K562 (cell line): Measurements from ENCODE around the gene SLC34A2. TPM values are rescaled to one million over a fixed set of nuclear protein-coding genes. Genes with fewer than 3 reads are reported as not detected.

ENCODE experiments used
- ATAC-seq: fragments of 200-7000 bp; cut with Tn5 transposase; 3 replicates; pipeline ENCODE4 v1.9.1; 2020; ENCODE audit warnings: moderate library complexity
- BruUV-seq: library from RNA; stranded (reverse); fragments of 400-500 nt; replicated peaks from 2 replicates; lab custom pipeline; 2021; lab: Mats Ljungman, UMichigan
- CTCF ChIA-PET: fragments of 300-600 bp; formaldehyde crosslinking; extraction: SDS; loops from one replicate; lab custom pipeline; 2021; ENCODE audit warnings: low intra/inter-chr PET ratio; lab: Yijun Ruan, JAX
- POLR2A ChIA-PET: fragments of 300-600, 350-650 bp; sonication (Branson Sonifier 250); formaldehyde crosslinking; extraction: SDS; loops from one replicate; lab custom pipeline; 2021; ENCODE audit warnings: antibody characterized with exemption, inconsistent platforms; lab: Yijun Ruan, JAX
- DNase-seq, 4 experiments: peaks; one replicate each; pipeline versions ENCODE4 v3.0.0 to v3.0.0-alpha.2; 2011 to 2018; ENCODE audit warnings: low spot score in 3 of 4, mixed read lengths in 3 of 4; ENCODE audit errors: extremely low read depth in 1 of 4
- FAIRE-seq: peaks from 2 replicates; lab custom pipeline; 2011; peaks lifted over from hg19 to GRCh38; lab: Jason Lieb, UNC
- H2AFZ ChIP-seq: 2 replicates; pipeline ENCODE4 v1.6.0; 2011; ENCODE audit warnings: low read depth, low read length, control low read depth, inconsistent platforms
- H3K27ac ChIP-seq: fragments of 200-600 bp; 3 replicates; pipeline ENCODE4 v1.8.0; 2011; ENCODE audit warnings: low read depth, mild to moderate bottlenecking, control low read depth, inconsistent platforms, low read length, moderate library complexity, mixed read lengths; ENCODE audit errors: extremely low read depth
- H3K27me3 ChIP-seq, 2 experiments: fragments of 300-600 bp in 1 of 2; 2 replicates in 1 of 2; 3 replicates in 1 of 2; pipeline versions ENCODE4 v1.6.0 to v1.8.0; 2011; ENCODE audit warnings: inconsistent platforms in 2 of 2, low read length in 2 of 2, mild to moderate bottlenecking in 1 of 2, mixed read lengths in 1 of 2, moderate library complexity in 1 of 2; ENCODE audit not compliant: control insufficient read depth in 2 of 2, insufficient read depth in 2 of 2
- H3K36me3 ChIP-seq: fragments of 300-600 bp; 3 replicates; pipeline ENCODE4 v1.8.0; 2011; ENCODE audit warnings: mild to moderate bottlenecking, low read length, inconsistent platforms; ENCODE audit not compliant: control insufficient read depth, insufficient read depth
- H3K4me1 ChIP-seq, 2 experiments: fragments of 200-600 bp in 1 of 2; replicated peaks in 1 of 2; 2 replicates in 1 of 2; 3 replicates in 1 of 2; pipeline versions ENCODE4 v1.5.1 to v1.8.0; 2011; ENCODE audit warnings: inconsistent platforms in 2 of 2, low read length in 2 of 2, mild to moderate bottlenecking in 1 of 2, mixed read lengths in 1 of 2, moderate library complexity in 1 of 2; ENCODE audit not compliant: control insufficient read depth in 2 of 2, insufficient read depth in 2 of 2
- H3K4me2 ChIP-seq: 2 replicates; pipeline ENCODE4 v1.6.1; 2011; ENCODE audit warnings: low read length, control low read depth, inconsistent platforms, mixed read lengths; ENCODE audit not compliant: insufficient read depth
- H3K4me3 ChIP-seq: fragments of 200-600 bp; sonication (generic), shearing (Covaris generic); 2 replicates; pipeline ENCODE4 v1.5.1; 2016; ENCODE audit warnings: control low read depth, inconsistent platforms
- H3K79me2 ChIP-seq: fragments of 200-600 bp; 3 replicates; pipeline ENCODE4 v1.8.0; 2011; ENCODE audit warnings: low read length, inconsistent platforms; ENCODE audit not compliant: control insufficient read depth, insufficient read depth
- H3K9ac ChIP-seq, 2 experiments: 2 replicates each; pipeline versions ENCODE4 v1.6.0 to v1.6.1; 2011; ENCODE audit warnings: low read depth in 2 of 2, low read length in 2 of 2, control low read depth in 1 of 2, inconsistent platforms in 1 of 2, mild to moderate bottlenecking in 1 of 2, mixed read lengths in 1 of 2; ENCODE audit not compliant: insufficient read depth in 1 of 2
- H3K9me1 ChIP-seq: one replicate; pipeline ENCODE4 v1.6.0; 2011; ENCODE audit warnings: inconsistent platforms, mild to moderate bottlenecking, low read length, moderate library complexity; ENCODE audit not compliant: control insufficient read depth, insufficient read depth
- H3K9me3 ChIP-seq: replicated peaks from 2 replicates; pipeline ENCODE4 v1.5.1; 2011; ENCODE audit warnings: low read depth, low read length, inconsistent platforms; ENCODE audit not compliant: control insufficient read depth, insufficient read depth
- H4K20me1 ChIP-seq: replicated peaks from 2 replicates; pipeline ENCODE4 v1.6.1; 2011; ENCODE audit warnings: low read length, inconsistent platforms, mixed read lengths; ENCODE audit not compliant: control insufficient read depth, insufficient read depth
- BHLHE40 ChIP-seq: IDR thresholded peaks from 2 replicates; pipeline ENCODE4 v1.6.1; 2011; ENCODE audit warnings: low read length, improper control_type of control experiment
- BRCA1 ChIP-seq, 2 experiments: fragments of 450-650 bp in 1 of 2; sonication (generic) in 1 of 2; formaldehyde crosslinking in 1 of 2; IDR thresholded peaks; 2 replicates each; pipeline versions ENCODE4 v1.5.0 to v1.6.1; 2017 to 2020; ENCODE audit warnings: mild to moderate bottlenecking in 1 of 2, missing genetic modification reagents in 1 of 2
- CBX3 ChIP-seq, 2 experiments: IDR thresholded peaks; 1 replicate in 1 of 2; 2 replicates in 1 of 2; pipeline ENCODE4 v1.6.1; 2012; ENCODE audit warnings: inconsistent platforms in 2 of 2, low read length in 2 of 2, borderline replicate concordance in 1 of 2, control low read depth in 1 of 2
- E2F1 ChIP-seq: sonication (generic); formaldehyde crosslinking; IDR thresholded peaks from 2 replicates; pipeline ENCODE4 v1.8.1; 2023; ENCODE audit warnings: mild to moderate bottlenecking, missing genetic modification reagents, moderate library complexity
- KLF6 ChIP-seq: fragments of 250-450 bp; sonication (Bioruptor Pico); IDR thresholded peaks from 2 replicates; pipeline ENCODE4 v1.4.0; 2020; ENCODE audit warnings: mild to moderate bottlenecking, moderate library complexity, borderline replicate concordance
- MLLT1 ChIP-seq, 2 experiments: fragments of 450-650 bp; IDR thresholded peaks; 2 replicates each; pipeline ENCODE4 v1.6.1; 2016
- NELFE ChIP-seq: IDR thresholded peaks from 2 replicates; pipeline ENCODE4 v1.6.1; 2011; ENCODE audit warnings: mild to moderate bottlenecking; ENCODE audit not compliant: insufficient read depth, insufficient read length
- PYGO2 ChIP-seq: fragments of 450-650 bp; IDR thresholded peaks from 2 replicates; pipeline ENCODE4 v1.6.1; 2016; ENCODE audit warnings: mild to moderate bottlenecking, missing genetic modification characterization, moderate library complexity, missing compliant biosample characterization
- RBM25 ChIP-seq: fragments of 200-400 bp; formaldehyde crosslinking; IDR thresholded peaks from 2 replicates; pipeline ENCODE4 v1.6.1; 2018; ENCODE audit warnings: low read length, low read depth, moderate library complexity; ENCODE audit not compliant: severe bottlenecking
- RFX5 ChIP-seq: IDR thresholded peaks from 2 replicates; pipeline ENCODE4 v1.6.1; 2011; ENCODE audit warnings: low read depth, mild to moderate bottlenecking, improper control_type of control experiment, low read length
- SAFB ChIP-seq: fragments of 200-400 bp; formaldehyde crosslinking; IDR thresholded peaks from 2 replicates; pipeline ENCODE4 v1.6.1; 2017; ENCODE audit warnings: low read depth, low read length, borderline replicate concordance
- TBL1XR1 ChIP-seq, 2 experiments: IDR thresholded peaks; 2 replicates each; pipeline ENCODE4 v1.6.1; 2012; ENCODE audit warnings: improper control_type of control experiment in 2 of 2, low read length in 2 of 2, mild to moderate bottlenecking in 1 of 2
- ZNF561 ChIP-seq: fragments of 450-650 bp; formaldehyde crosslinking; conservative IDR thresholded peaks from 2 replicates; pipeline ENCODE4 v1.4.0; 2020; ENCODE audit warnings: mild to moderate bottlenecking, moderate library complexity
- WGBS: fragments of 100-300 bp; shearing (Covaris generic); methylation state at CpG from one replicate; pipeline ENCODE4 v1.1.6; 2016; ENCODE audit warnings: low coverage, mixed read lengths; ENCODE audit not compliant: insufficient coverage; ENCODE audit errors: missing lambda C conversion rate; 5-methylcytosine and 5-hydroxymethylcytosine counted together
- in situ Hi-C: fragments of 300-500 bp; cut with MboI; formaldehyde crosslinking; loops from 4 replicates; pipeline ENCODE4 v1.15.0; 2018; ENCODE audit warnings: inconsistent platforms, mixed read lengths
- intact Hi-C: fragments of 100-400 bp; cut with micrococcal nuclease; formaldehyde crosslinking; loops from 2 replicates; pipeline ENCODE4 v1.14.2; 2022
- polyA plus RNA-seq, 8 experiments: library from polyadenylated mRNA; depleted of rRNA in 4 of 8; stranded (reverse) in 5 of 8; unstranded in 3 of 8; fragments of >200 nt; fragmentation: Nextera tagmentation in 2 of 8; fragmentation: Illumina TruSeq in 1 of 8; extraction: Ambion mirVana in 2 of 8; extraction: Trizol in 1 of 8; gene quantifications; 2 replicates each; pipeline versions ENCODE4 v1.2.1 to v1.2.3, GENCODE V29; 2011 to 2014; ENCODE audit warnings: inconsistent platforms in 1 of 8, missing spikeins in 1 of 8
- total RNA-seq, 7 experiments: library from RNA; depleted of rRNA in 6 of 7; stranded (reverse); fragments of >200 nt in 6 of 7; fragmentation: Illumina TruSeq in 2 of 7; extraction: Trizol in 2 of 7; gene quantifications; 2 replicates each; pipeline versions ENCODE4 v1.2.1 to v1.2.3, GENCODE V29; 2011 to 2021; ENCODE audit warnings: low replicate concordance in 1 of 7
- TF ChIP-seq, protein P1 (sequence below): fragments of 200-400 bp; formaldehyde crosslinking; IDR thresholded peaks from 2 replicates; pipeline ENCODE4 v1.6.1; 2017; ENCODE audit warnings: mild to moderate bottlenecking, low read depth, low read length, moderate library complexity
- TF ChIP-seq, protein P2 (sequence below): fragments of 250-450 bp; sonication (Bioruptor Pico); IDR thresholded peaks from 2 replicates; pipeline ENCODE4 v1.9.0; 2021; ENCODE audit warnings: mild to moderate bottlenecking, inconsistent platforms

SLC34A2 gene
- total and polyA plus RNA-seq, 9 of the 15 experiments (the other 6 are each of a cell fraction or from before 2014, with no cell fraction given) = 1.5 TPM; not detected in 8

GRCh38 chr4:25725870-25726269 lies 70.2 kb downstream of the SLC34A2 start:
- Histone ChIP-seq H4K20me1 (no peaks in the 10 kb centered on the region), H3K27me3 (peaks cover 16 to 22% of the 10 kb centered on the region in 2 experiments; a peak in 4 of 5 replicates), H3K4me1 (no peaks in the 10 kb centered on the region), H3K27ac (no peak overlapping the region), H3K4me2 (no peak overlapping the region), H3K9me1 (no peaks in the 10 kb centered on the region), H3K79me2 (no peaks in the 10 kb centered on the region), H3K36me3 (no peaks in the 10 kb centered on the region), H3K4me3 (no peak overlapping the region), H2AFZ (no peak overlapping the region), H3K9me3 (no peaks in the 10 kb centered on the region), H3K9ac (no peak overlapping the region)
- no TSS peak for BruUV-seq
- FAIRE-seq (no peak), DNase-seq (no peak), ATAC-seq (no peak)
- intact Hi-C loops = no loop called here
- ChIA-PET CTCF (no interaction called here), POLR2A (no interaction called here)
- in situ Hi-C loops = no loop called here
- WGBS = 3% methylated on average over 6 of the region's 7 CpGs
- TF ChIP-seq TBL1XR1 (IDR thresholded peaks at IDR 0.05; ENCODE audit: low read length in 2 of 2) = no peak
- TF ChIP-seq BRCA1 (IDR thresholded peaks at IDR 0.05) = no peak
- no peak for TF ChIP-seq BRCA1 (CRISPR knock-in tag; IDR thresholded peaks at IDR 0.05)
- TF ChIP-seq SAFB = no peak
- TF ChIP-seq CBX3 (IDR thresholded peaks at IDR 0.05; ENCODE audit: borderline replicate concordance in 1 of 2, low read length in 2 of 2) = no peak
- TF ChIP-seq MLLT1 (IDR thresholded peaks at IDR 0.05) = no peak
- TF ChIP-seq KLF6 (CRISPR knock-in tag) = peak; percentile 56; the same call in 1 of the 2 replicates
- TF ChIP-seq ZNF561 (CRISPR knock-in tag) = no peak
- TF ChIP-seq, protein P1, sequence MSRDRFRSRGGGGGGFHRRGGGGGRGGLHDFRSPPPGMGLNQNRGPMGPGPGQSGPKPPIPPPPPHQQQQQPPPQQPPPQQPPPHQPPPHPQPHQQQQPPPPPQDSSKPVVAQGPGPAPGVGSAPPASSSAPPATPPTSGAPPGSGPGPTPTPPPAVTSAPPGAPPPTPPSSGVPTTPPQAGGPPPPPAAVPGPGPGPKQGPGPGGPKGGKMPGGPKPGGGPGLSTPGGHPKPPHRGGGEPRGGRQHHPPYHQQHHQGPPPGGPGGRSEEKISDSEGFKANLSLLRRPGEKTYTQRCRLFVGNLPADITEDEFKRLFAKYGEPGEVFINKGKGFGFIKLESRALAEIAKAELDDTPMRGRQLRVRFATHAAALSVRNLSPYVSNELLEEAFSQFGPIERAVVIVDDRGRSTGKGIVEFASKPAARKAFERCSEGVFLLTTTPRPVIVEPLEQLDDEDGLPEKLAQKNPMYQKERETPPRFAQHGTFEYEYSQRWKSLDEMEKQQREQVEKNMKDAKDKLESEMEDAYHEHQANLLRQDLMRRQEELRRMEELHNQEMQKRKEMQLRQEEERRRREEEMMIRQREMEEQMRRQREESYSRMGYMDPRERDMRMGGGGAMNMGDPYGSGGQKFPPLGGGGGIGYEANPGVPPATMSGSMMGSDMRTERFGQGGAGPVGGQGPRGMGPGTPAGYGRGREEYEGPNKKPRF = no peak
- no peak for TF ChIP-seq RFX5
- TF ChIP-seq PYGO2 (tag) = peak; percentile 33; the same call in 1 of the 2 replicates
- TF ChIP-seq BHLHE40 = no peak
- TF ChIP-seq RBM25 = no peak
- no peak for TF ChIP-seq NELFE
- no peak for TF ChIP-seq E2F1
- TF ChIP-seq, protein P2, sequence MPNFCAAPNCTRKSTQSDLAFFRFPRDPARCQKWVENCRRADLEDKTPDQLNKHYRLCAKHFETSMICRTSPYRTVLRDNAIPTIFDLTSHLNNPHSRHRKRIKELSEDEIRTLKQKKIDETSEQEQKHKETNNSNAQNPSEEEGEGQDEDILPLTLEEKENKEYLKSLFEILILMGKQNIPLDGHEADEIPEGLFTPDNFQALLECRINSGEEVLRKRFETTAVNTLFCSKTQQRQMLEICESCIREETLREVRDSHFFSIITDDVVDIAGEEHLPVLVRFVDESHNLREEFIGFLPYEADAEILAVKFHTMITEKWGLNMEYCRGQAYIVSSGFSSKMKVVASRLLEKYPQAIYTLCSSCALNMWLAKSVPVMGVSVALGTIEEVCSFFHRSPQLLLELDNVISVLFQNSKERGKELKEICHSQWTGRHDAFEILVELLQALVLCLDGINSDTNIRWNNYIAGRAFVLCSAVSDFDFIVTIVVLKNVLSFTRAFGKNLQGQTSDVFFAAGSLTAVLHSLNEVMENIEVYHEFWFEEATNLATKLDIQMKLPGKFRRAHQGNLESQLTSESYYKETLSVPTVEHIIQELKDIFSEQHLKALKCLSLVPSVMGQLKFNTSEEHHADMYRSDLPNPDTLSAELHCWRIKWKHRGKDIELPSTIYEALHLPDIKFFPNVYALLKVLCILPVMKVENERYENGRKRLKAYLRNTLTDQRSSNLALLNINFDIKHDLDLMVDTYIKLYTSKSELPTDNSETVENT = no peak
